Measurements from ENCODE around the gene CTCF.

DNA sequence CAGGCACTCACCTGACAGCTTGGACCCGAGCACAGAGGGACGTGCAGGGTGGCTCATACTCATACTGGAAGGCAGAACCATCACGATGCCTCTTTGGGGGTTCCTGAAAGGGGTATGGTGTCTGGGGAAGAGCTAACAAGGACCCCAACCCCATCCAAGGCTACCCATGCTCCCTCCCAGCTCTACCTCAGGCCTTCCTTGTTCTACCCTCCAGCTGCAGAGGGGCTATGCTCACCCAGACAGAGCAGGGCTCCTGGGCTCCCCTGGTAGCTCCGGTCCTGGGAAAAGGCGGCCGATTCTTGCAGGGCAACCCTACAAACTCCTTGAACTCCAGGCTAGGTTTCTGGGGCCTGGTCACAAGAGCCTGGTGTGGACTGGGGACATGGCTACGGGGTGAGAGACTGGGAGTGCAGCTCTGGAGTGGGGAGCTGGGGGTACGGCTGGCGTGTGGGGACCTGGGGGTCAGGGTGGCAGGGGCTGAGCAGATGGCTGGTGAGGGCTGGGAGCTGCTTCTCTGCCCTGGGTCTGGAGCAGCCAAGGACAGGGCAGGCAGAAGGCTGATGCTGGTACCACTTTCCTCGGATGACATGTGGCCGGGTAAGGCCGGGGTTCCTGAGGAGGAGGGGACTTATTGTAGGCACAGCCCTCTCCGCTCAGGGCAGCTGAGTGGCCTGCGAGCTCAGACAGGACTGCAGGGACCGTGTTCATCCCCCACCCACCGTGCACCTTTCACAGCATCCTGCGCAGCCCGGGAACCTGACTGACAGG, 95.6 kb downstream of the CTCF start:
- TF ChIP-seq POLR2A (IDR thresholded peaks at IDR 0.05; ENCODE audit: low read depth, low read length) (no peak; the same call in 1 of the 2 replicates), TAF1 (IDR thresholded peaks at IDR 0.05; ENCODE audit: borderline replicate concordance, low read depth, low read length) (no peak), POLR2AphosphoS5 (IDR thresholded peaks at IDR 0.05; ENCODE audit: low read depth, low read length) (no peak; the same call in 1 of the 2 replicates)

Measured in GM12892 (cell line).